Fibroblast of peridontal ligament (primary cell): ENCODE data around the gene EARS2.
A peak's percentile ranks its signal among the peaks of the same experiment; 100 is the strongest.
"Not testable (repeated sequence)": the region's sequence is repeated elsewhere in the genome, so short reads cannot be mapped to it uniquely, and the experiment has no call there.

Experiments used
- DNase-seq: peaks from one replicate; pipeline ENCODE4 v3.0.0-alpha.2; 2010; ENCODE audit errors: extremely low read depth

The EARS2 gene

DNA sequence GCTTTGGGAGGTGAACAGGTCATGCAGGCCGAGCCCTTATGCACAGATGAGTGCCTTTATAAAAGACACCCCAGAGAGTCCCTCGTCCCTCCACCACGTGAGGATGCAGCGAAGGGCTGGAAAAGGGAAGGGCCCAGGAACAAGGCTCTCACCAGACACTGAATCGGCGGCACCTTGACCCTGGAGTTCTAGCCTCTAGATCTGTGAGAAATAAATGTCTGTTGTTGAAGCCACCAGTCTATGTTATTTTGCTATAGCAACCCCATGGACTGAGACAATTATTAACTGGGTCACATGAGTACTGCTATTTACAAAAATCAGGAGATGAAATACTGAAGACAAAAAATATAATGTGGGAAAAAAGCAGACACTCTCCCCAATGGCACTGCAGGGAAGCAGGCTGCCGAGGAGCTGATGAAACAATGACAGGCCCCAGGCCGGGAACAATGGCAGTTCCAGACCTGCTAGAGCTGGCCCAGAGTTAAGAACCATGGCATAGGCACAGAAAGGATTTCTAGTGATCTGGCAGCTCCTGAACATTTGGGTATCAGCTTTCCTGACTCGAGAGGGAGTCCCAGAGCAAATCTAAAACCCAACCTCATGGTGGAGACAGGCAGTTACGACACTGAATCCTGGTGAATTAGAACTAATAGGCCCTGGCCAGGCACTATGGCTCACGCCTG, 29.0 kb downstream of the EARS2 start:
- DNase-seq: no peak

- no peak for DNase-seq
Observed at GRCh38 chr16:23524886-23525285, 32.3 kb downstream of the EARS2 start.

DNA sequence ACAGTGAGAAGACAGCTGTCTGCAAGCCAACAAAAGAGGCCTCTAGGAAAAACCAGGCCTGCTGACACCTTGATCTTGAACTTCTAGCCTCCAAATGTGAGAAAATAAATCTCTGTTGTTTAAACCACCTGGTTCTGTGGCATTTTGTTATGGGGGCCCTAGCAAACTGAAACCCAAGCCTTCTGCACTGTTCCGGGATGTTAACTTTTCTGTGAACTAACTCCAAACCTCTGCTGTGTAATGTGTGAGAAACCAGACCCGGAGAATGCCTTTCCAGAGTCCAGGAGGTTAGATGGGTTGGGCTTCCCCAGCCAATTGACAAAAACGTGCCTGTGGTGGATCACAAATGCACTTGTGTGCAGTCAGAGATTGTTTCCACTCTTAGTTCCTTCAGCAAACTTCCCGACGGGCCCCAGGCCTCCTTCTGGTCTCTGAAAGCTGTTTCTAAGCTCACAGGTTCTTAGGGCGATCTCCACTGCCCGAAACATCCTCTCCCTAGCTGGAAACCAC, 33.2 kb downstream of the EARS2 start:
- DNase-seq: no peak

DNA sequence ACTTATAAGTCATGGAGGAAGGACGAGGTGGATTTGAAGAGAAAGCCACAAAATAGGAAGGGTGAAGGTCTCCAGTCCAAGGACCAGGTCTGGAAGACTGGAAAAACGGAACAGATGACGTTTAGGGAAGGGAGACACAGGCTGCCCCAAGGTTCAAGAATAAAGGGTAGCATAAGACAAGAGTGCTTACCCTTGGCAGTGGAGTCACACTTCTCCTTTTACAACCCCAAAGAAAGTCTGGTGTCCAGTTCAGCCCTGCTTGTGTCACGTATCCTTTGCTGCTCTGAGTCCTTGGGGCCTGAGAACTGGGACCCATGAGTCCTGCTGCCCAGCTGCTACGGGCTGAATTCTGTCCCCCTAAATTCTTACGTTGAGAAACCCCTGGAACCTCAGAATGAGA, 33.8 kb downstream of the EARS2 start:
- DNase-seq: no peak

DNA sequence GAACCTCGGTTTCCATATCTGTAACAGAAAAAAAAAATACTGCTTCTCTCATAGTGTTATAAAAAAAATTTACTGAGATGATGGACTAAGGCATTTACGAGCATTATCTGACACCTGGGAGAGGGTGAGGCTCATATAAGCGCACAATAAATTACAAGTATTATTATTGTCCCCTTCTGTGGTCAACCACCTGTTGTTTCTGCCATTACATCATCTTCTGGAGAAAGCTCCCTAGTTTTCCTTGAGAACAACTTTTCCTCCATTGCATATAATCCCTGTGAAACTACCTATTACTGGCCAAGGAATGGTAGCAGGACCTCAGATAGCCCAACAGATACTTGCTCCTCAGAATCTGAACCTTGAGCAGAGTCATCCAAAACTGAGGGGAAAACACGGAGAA, 35.2 kb downstream of the EARS2 start:
- DNase-seq: no peak

- DNase-seq: no peak
Observed at GRCh38 chr16:23521037-23521743, 36.0 kb downstream of the EARS2 start.

DNA sequence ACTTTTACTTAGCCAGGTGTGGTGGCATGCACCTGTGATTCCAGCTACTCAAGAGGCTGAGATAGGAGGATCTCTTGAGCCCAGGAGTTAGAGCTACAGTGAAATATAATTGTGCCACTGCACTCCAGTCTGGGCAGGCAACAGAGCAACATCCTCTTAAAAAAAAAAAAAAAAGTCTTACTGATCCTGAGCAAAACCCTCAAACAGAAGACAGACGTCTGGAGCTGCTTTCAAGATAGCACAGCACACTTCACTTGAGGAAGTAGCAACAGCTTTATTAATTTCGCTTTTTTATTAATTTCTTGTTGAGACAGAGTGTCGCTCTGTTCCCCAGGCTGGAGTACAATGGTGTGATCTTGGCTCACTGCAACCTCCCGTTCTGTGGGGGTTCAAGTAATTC, 36.6 kb downstream of the EARS2 start:
- no peak for DNase-seq

DNA sequence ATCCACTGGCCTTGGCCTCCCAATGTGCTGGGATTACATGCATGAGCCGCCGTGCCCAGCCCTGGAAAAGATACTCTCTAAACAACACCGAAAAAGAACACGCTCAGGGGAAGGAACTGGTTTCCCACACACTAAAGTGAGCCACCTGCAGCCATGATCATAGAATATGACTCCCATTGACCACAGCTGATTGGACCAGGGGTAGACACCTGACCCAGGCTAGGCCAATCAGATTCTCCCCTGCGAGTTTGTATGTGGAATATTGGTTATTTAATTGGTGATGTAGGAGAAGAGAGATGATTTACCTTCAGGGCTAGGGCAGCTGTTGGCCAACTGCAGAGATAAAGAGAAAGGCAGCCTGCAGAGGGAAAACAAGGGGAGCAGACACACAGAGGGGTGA, 37.9 kb downstream of the EARS2 start:
- DNase-seq: no peak

DNA sequence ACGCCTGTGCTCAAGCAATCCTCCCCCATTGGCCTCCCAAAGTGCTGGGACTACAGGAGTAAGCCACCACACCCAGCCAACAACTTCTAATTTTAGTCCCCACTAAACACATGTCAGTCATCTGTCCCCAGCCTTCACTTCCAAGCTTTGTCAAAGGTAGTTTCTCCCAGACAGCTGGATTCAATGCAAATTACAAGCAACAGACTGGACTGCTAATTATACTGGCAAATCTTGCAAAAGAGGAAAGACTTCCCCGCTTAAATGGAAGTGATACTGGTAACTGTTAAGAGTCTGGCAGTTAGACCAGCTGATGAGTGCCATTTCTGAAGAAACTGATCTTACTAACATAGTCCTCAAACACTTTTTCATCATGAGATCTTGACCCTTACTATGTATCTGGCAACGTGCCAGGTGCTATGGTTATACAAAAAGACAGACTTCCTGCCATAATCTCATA, 38.7 kb downstream of the EARS2 start:
- DNase-seq: no peak

GRCh38 chr16:23516366-23517137, 40.6 kb downstream of the EARS2 start:
- peak; percentile 54 for DNase-seq

DNA sequence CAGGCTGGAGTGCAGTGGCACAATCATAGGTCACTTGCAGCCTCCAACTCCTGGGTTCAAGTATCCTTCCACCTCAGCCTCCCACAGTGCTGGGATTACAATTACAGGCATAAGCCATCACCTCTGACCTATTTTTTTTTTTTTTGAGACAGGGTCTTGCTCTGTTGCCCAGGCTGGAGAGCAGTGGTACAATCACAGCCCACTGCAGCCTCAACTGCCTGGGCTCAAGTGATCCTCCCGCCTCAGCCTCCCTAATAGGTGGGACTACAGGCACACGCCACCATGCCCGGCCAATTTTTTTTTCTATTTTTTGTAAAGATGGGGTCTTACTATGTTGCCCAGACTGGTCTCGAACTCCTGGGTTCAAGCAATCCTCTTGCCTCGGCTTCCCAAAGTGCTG, 41.3 kb downstream of the EARS2 start:
- no peak for DNase-seq

- DNase-seq: no peak
Observed at GRCh38 chr16:23514381-23515152, 42.6 kb downstream of the EARS2 start.

DNA sequence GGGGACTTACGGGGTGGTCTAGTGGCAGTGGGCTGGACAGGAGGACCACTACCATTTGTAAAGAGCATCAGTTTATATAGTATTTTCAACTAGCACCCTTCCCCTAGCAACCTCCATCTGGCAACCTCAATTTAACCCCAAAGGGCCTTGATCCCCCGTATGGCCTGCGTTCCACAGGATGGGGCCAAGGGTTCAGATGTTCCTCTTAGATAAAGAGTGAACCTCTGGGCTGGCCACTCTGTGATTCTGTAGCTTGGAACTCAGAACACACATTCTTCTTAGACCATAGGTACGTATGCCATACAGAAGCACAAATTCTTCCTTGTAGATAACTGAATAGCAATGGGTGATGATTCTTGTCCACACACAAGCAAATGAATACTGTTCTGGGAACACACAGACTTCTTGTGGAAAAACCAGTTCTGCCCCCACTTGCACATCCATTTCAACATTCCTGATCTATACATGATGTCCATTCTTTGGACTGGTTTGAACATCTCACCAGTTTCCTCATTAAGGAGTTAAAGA, 44.9 kb downstream of the EARS2 start:
- DNase-seq: no peak

- no peak for DNase-seq
Observed at GRCh38 chr16:23511731-23512130, 45.4 kb downstream of the EARS2 start.

GRCh38 chr16:23510915-23511270, 46.3 kb downstream of the EARS2 start:
- not testable (repeated sequence) for DNase-seq

DNA sequence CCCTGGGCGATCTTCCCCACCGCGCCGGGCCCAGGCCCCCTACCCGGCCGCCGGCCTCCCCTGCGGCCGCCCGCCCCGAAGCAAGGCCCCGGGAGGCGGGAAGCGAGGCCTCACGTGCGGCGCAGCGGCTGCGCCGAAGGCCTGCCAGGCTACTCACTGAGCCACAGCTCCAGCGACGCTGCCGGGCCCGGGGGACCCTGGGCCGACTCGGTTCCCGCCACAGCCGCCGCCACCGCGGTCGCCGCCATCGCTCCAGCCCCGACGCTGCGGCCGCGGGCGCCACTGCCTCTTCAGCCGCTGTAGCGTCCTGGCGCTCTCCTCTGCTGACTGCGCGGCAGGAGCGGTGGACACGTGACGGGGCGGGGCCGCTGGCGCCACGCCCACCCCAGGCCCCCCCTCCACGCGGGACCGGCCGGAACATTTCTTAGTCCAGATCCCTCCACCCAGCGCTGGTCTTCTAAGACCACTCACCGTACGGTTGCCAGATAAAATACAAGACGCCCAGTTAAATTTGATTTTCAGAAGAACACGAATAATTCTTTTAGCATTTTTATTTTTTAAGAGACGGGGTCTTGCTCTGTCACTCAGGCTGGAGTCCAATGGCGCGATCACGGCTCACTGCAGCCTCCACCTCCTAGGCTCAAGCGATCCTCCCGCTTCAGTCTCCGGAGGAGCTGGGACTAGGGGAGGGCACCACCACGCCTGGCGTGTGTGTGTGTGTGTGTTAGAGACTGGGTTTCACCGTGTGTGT, 46.8 kb downstream of the EARS2 start, which contains the start of gene GGA2:
TSS of gene GGA2 (minus strand) at position 331 of the 751 bp plus-strand sequence. CDS start at position 248, 83 bp downstream.
- DNase-seq: peak; percentile 69

DNA sequence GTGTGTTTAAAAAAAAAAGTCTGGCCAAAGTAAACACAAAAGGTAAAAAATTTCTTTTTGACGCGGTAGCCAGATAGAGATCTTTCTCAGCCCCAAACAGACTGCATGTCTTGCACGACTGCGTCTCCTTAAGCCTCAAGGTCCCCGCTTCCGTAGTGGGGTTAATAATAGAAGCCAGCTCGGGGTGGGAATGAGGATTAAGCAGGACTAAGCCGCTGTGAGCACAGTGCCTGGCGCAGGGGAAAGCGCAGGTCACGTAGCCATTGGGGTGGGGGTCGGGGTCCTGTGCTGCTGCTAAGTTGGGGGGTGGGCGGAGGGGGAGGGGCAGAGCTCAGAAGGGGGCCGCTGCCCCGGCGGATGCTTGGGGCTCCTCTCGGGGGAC, 47.4 kb downstream of the EARS2 start:
- peak; percentile 25 for DNase-seq

GRCh38 chr16:23509441-23509754, 47.8 kb downstream of the EARS2 start:
- DNase-seq: no peak

DNA sequence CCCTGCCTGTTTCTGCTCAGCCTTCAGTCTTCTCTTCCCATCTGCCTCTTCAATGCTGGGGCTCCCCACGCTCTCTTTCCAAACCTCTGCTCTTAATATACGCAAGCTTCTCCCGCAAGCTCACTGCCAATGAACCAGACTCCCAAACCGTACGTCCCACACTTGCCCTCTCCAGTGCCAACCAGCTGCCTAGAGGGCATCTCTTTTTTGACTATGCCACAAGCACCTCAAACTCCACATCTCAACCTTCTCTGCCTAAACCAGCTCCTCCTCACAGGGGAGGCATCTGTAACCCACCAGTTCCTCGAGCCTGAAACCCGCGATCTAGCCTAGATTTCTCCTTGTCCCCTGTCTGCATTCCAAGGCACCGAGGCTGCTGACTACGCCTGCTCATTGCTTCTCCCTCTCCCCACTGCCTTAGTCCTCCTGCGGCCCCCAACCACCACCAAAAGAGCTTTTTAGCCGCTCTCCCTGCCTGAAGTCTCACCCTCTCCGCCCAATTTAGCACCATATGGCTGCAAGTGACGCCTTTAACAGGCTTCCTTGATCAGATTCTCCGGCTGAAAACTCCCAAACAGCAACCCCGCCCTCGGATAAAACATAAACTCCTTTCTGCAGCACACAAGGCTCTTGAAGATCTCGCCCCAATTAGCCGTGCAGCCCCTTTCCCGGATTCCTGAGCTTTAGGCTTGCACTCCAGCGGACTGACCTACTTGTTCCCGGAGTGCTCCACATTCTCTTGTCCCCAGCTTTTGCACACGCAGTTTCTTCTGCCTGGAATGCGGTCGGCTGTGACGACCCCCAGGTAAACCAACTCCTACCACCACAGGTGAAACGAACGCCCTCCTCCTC, 48.3 kb downstream of the EARS2 start:
- peak; percentile 28 for DNase-seq

DNA sequence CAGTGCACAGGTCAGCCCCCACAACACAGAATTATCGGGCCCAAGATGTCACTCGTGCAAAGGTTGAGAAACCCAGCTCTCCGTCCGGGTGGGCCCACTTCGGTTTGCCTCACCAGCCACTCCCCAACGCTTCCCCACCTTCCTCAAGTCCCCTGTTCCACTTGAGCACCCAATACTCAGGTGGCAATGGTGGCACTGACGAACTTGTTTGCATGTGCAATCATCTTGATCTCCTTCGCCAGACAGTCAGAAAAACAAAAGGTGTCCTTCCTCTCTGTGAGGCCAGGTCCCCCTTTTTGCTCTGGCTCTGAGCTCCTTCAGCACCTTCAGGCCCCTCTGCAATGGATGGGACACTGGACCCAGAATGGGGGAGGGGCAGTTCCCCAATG, 50.5 kb downstream of the EARS2 start:
- no peak for DNase-seq
